PC-3 (cell line): ENCODE data around the gene NLGN1. TPM values are rescaled to one million over a fixed set of nuclear protein-coding genes. Genes with fewer than 3 reads are reported as not detected.

ENCODE experiments used
- ATAC-seq: fragments of 200-7000 bp; cut with Tn5 transposase; 2 replicates; pipeline ENCODE4 v1.9.1; 2020; ENCODE audit warnings: mild to moderate bottlenecking, moderate library complexity
- BruUV-seq: library from RNA; stranded (reverse); fragments of 400-500 nt; replicated peaks from 2 replicates; lab custom pipeline; 2021; lab: Mats Ljungman, UMichigan
- CTCF ChIA-PET: fragments of 300-600 bp; sonication (Branson Sonifier 250); formaldehyde crosslinking; loops from one replicate; lab custom pipeline; 2022; ENCODE audit warnings: antibody characterized with exemption; lab: Charles Lee
- POLR2A ChIA-PET: fragments of 300-600 bp; sonication (Branson Sonifier 250); formaldehyde crosslinking; loops from one replicate; lab custom pipeline; 2022; ENCODE audit warnings: antibody characterized with exemption; ENCODE audit not compliant: unreplicated experiment; lab: Charles Lee
- DNase-seq: peaks from one replicate; pipeline ENCODE4 v3.0.0-alpha.2; 2015
- H2AFZ ChIP-seq: fragments of 300-600 bp; sonication (generic); 2 replicates; pipeline ENCODE4 v1.6.0; 2016; ENCODE audit warnings: antibody characterized with exemption, low read length
- H3F3A ChIP-seq: fragments of 300-600 bp; sonication (generic); one replicate; pipeline ENCODE4 v1.6.0; 2017; ENCODE audit warnings: antibody characterized with exemption, low read length, control low read depth, mild to moderate bottlenecking; ENCODE audit not compliant: unreplicated experiment
- H3K27ac ChIP-seq: fragments of 300-600 bp; sonication (generic); 2 replicates; pipeline ENCODE4 v1.5.1; 2016; ENCODE audit warnings: mild to moderate bottlenecking, low read length
- H3K27me3 ChIP-seq: fragments of 300-600 bp; sonication (generic); 2 replicates; pipeline ENCODE4 v1.6.1; 2016; ENCODE audit warnings: low read length, mixed read lengths
- H3K36me3 ChIP-seq: fragments of 300-600 bp; sonication (generic); 2 replicates; pipeline ENCODE4 v1.6.1; 2016; ENCODE audit warnings: low read depth, mixed run types, low read length, mixed read lengths
- H3K4me1 ChIP-seq: fragments of 300-600 bp; sonication (generic); 2 replicates; pipeline ENCODE4 v1.5.1; 2016; ENCODE audit warnings: low read length; ENCODE audit not compliant: insufficient read depth
- H3K4me2 ChIP-seq: fragments of 300-600 bp; sonication (generic); 2 replicates; pipeline ENCODE4 v1.6.0; 2016; ENCODE audit warnings: low read length
- H3K4me3 ChIP-seq: fragments of 300-600 bp; sonication (generic); 2 replicates; pipeline ENCODE4 v1.5.1; 2016; ENCODE audit warnings: mild to moderate bottlenecking, low read length, mixed read lengths
- H3K79me2 ChIP-seq: fragments of 300-600 bp; sonication (generic); 2 replicates; pipeline ENCODE4 v1.6.1; 2017; ENCODE audit warnings: low read length, mixed read lengths
- H3K9ac ChIP-seq: fragments of 300-600 bp; sonication (generic); 2 replicates; pipeline ENCODE4 v1.6.0; 2016; ENCODE audit warnings: mild to moderate bottlenecking, low read length
- H3K9me2 ChIP-seq: fragments of 300-600 bp; sonication (generic); replicated peaks from 2 replicates; pipeline ENCODE4 v1.6.1; 2016; ENCODE audit warnings: mixed run types, low read length, mixed read lengths
- H3K9me3 ChIP-seq: fragments of 300-600 bp; sonication (generic); 2 replicates; pipeline ENCODE4 v1.6.1; 2016; ENCODE audit warnings: low read length, mixed read lengths
- H4K20me1 ChIP-seq: fragments of 300-600 bp; sonication (generic); 2 replicates; pipeline ENCODE4 v1.6.1; 2016; ENCODE audit warnings: low read length, mixed read lengths
- CTCF ChIP-seq: fragments of 300-600 bp; sonication (generic); conservative IDR thresholded peaks from 2 replicates; pipeline ENCODE4 v1.5.1; 2017; ENCODE audit warnings: antibody characterized with exemption, low read depth, mild to moderate bottlenecking, low read length
- EZH2 ChIP-seq: fragments of 300-600 bp; sonication (generic); IDR thresholded peaks from one replicate; pipeline ENCODE4 v1.6.1; 2017; ENCODE audit warnings: antibody characterized with exemption, mild to moderate bottlenecking, low read length; ENCODE audit not compliant: unreplicated experiment
- EZH2phosphoT487 ChIP-seq: fragments of 300-600 bp; sonication (generic); IDR thresholded peaks from 2 replicates; pipeline ENCODE4 v1.6.1; 2018; ENCODE audit warnings: mild to moderate bottlenecking, antibody characterized with exemption, low read length, borderline replicate concordance
- intact Hi-C: fragments of 100-400 bp; cut with micrococcal nuclease; formaldehyde crosslinking; loops from 2 replicates; pipeline ENCODE4 v1.9.0; 2023
- total RNA-seq: library from RNA; depleted of rRNA; stranded (reverse); fragments of >200 nt; gene quantifications from 2 replicates; pipeline ENCODE4 v1.2.3, GENCODE V29; 2014

The NLGN1 gene
- total RNA-seq, 1 experiment from 2014 or later: 0.77 TPM

GRCh38 chr3:173411375-173411973, 13.9 kb downstream of the NLGN1 start:
- ChIA-PET POLR2A (no interaction called here), CTCF (no interaction called here)
- Histone ChIP-seq H3K27me3 (peaks cover 26% of the 10 kb centered on the region; the same call in 1 of the 2 replicates), H3K9me3 (no peaks in the 10 kb centered on the region), H4K20me1 (no peaks in the 10 kb centered on the region), H3F3A (no peaks in the 10 kb centered on the region), H3K27ac (no peak overlapping the region), H3K9ac (no peak overlapping the region), H2AFZ (no peak overlapping the region), H3K36me3 (no peaks in the 10 kb centered on the region), H3K4me1 (no peaks in the 10 kb centered on the region), H3K4me2 (no peak overlapping the region), H3K4me3 (no peak overlapping the region), H3K79me2 (no peaks in the 10 kb centered on the region), H3K9me2 (no peaks in the 10 kb centered on the region)
- ATAC-seq (peak; percentile 76), DNase-seq (peak; percentile 61)
- intact Hi-C loops: loop anchor here (1.0 to 10.0 kb wide), 2 partner anchors 142 to 593 kb away; no protein-coding TSS in a partner anchor
- no peak for TF ChIP-seq EZH2
- TF ChIP-seq EZH2phosphoT487: no peak
- TF ChIP-seq CTCF: peak; percentile 72
- no TSS peak for BruUV-seq

- intact Hi-C loops: loop anchor here (10.0 kb wide), 1 partner anchor 589 kb away; no protein-coding TSS in a partner anchor
Measured at GRCh38 chr3:173416070-173416469, 18.5 kb downstream of the NLGN1 start.

More at GRCh38 chr3:173416070-173416469, 18.5 kb downstream of the NLGN1 start:
- BruUV-seq: no TSS peak
- ChIA-PET CTCF (no interaction called here), POLR2A (no interaction called here)
- H3K27ac ChIP-seq: no peak overlapping the region
- DNase-seq (no peak), ATAC-seq (no peak)
- TF ChIP-seq CTCF (no peak), EZH2 (no peak), EZH2phosphoT487 (no peak)
- H3K4me1 ChIP-seq: no peaks in the 10 kb centered on the region
- no peak overlapping the region for H3K9ac ChIP-seq
- peaks cover 18% of the 10 kb centered on the region; the same call in 1 of the 2 replicates for H3K27me3 ChIP-seq
- no peaks in the 10 kb centered on the region for H3K79me2 ChIP-seq
- no peaks in the 10 kb centered on the region for H3K9me2 ChIP-seq
- no peak overlapping the region for H3K4me2 ChIP-seq
- no peak overlapping the region for H2AFZ ChIP-seq
- H4K20me1 ChIP-seq: no peaks in the 10 kb centered on the region
- no peaks in the 10 kb centered on the region for H3K9me3 ChIP-seq
- H3F3A ChIP-seq: no peaks in the 10 kb centered on the region
- H3K36me3 ChIP-seq: no peaks in the 10 kb centered on the region
- H3K4me3 ChIP-seq: no peak overlapping the region
